ENCODE measurements around the gene OIP5.

GRCh38 chr15:41281236-41281635 is 51.2 kb downstream of the OIP5 start:
- TF ChIP-seq RAD21 (IDR thresholded peaks at IDR 0.05; ENCODE audit: low read depth) (no peak), EP300 (IDR thresholded peaks at IDR 0.05; ENCODE audit: borderline replicate concordance) (no peak), TCF12 (IDR thresholded peaks at IDR 0.05; ENCODE audit: low read depth) (no peak), REST (IDR thresholded peaks at IDR 0.05; ENCODE audit: low read depth) (no peak), TAF1 (IDR thresholded peaks at IDR 0.05; ENCODE audit: low read depth) (no peak), YY1 (IDR thresholded peaks at IDR 0.05; ENCODE audit: low read depth) (no peak), CREB1 (IDR thresholded peaks at IDR 0.05; ENCODE audit: low read depth) (no peak), TEAD4 (IDR thresholded peaks at IDR 0.05) (no peak), EGR1 (IDR thresholded peaks at IDR 0.05) (no peak), CEBPB (IDR thresholded peaks at IDR 0.05) (no peak), NFIC (IDR thresholded peaks at IDR 0.05) (no peak)
- TF ChIP-seq, protein P1, sequence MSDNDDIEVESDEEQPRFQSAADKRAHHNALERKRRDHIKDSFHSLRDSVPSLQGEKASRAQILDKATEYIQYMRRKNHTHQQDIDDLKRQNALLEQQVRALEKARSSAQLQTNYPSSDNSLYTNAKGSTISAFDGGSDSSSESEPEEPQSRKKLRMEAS (IDR thresholded peaks at IDR 0.05) = no peak
- TF ChIP-seq, protein P2, sequence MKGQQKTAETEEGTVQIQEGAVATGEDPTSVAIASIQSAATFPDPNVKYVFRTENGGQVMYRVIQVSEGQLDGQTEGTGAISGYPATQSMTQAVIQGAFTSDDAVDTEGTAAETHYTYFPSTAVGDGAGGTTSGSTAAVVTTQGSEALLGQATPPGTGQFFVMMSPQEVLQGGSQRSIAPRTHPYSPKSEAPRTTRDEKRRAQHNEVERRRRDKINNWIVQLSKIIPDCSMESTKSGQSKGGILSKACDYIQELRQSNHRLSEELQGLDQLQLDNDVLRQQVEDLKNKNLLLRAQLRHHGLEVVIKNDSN (IDR thresholded peaks at IDR 0.05) = no peak

Measured in Ishikawa (cell line).